ENCODE data around the gene LRRC14B. TPM values are rescaled to one million over a fixed set of nuclear protein-coding genes. Genes with fewer than 3 reads are reported as not detected.

Gene LRRC14B
- polyA plus RNA-seq, 3 donors: not detected

- 74% methylated on average over 7 of the region's 13 CpGs for WGBS (ENCODE audit: insufficient coverage)
- H3K4me1 Mint-ChIP-seq: peaks cover 6% of the 10 kb centered on the region
- H3K79me2 ChIP-seq (ENCODE audit: insufficient read depth, low read length): no peaks in the 10 kb centered on the region
- H3K27me3 Mint-ChIP-seq (ENCODE audit: low read depth in 3 of 3): peaks cover 13 to 27% (median 13%) of the 10 kb centered on the region in 3 donors
- DNase-seq: no peak
- no peaks in the 10 kb centered on the region for H3K36me3 ChIP-seq (replicated peaks in 1 of 2; ENCODE audit: control insufficient read depth in 1 of 2, insufficient read depth in 2 of 2, low read length in 2 of 2)
- H2AFZ ChIP-seq (ENCODE audit: insufficient read depth, low read depth, low read length, poor library complexity, severe bottlenecking): no peak overlapping the region
- peaks cover 0 to 3% of the 10 kb centered on the region in 2 donors for H3K4me1 ChIP-seq (ENCODE audit: control insufficient read depth in 1 of 2, insufficient read depth in 2 of 2, low read length in 2 of 2)
- H3K9ac ChIP-seq (ENCODE audit: insufficient read depth, low read length, poor library complexity, severe bottlenecking): no peak overlapping the region
- no peaks in the 10 kb centered on the region for H4K20me1 ChIP-seq (ENCODE audit: insufficient read depth, low read length)
- H3K4me3 ChIP-seq (replicated peaks in 1 of 3; ENCODE audit: low read depth in 2 of 3, low read length in 3 of 3): no peak overlapping the region
- no peak overlapping the region for H3K27ac Mint-ChIP-seq
- H3K36me3 Mint-ChIP-seq: no peaks in the 10 kb centered on the region
- H3K4me3 Mint-ChIP-seq: no peak overlapping the region
- H3K27ac ChIP-seq (ENCODE audit: low read depth in 1 of 2, low read length in 2 of 2): no peak overlapping the region
- no peak overlapping the region for H3K4me2 ChIP-seq (replicated peaks; ENCODE audit: extremely low read depth, low read length, poor library complexity, severe bottlenecking)
- H3K27me3 ChIP-seq (ENCODE audit: control insufficient read depth in 2 of 2, insufficient read depth in 2 of 2, low read length in 2 of 2): peaks cover 0 to 8% of the 10 kb centered on the region in 2 donors
- H3K9me3 Mint-ChIP-seq: no peaks in the 10 kb centered on the region
- no peak for TF ChIP-seq CTCF (IDR thresholded peaks at IDR 0.05)
- intact Hi-C loops (cut with micrococcal nuclease): no loop called here
- no peaks in the 10 kb centered on the region for H3K9me3 ChIP-seq (replicated peaks in 1 of 2; ENCODE audit: control insufficient read depth in 1 of 2, insufficient read depth in 1 of 2, low read length in 2 of 2)
Measured at GRCh38 chr5:187042-187431, 4.3 kb upstream of the LRRC14B start.

- H3K4me1 ChIP-seq (ENCODE audit: control insufficient read depth in 1 of 2, insufficient read depth in 2 of 2, low read length in 2 of 2): peaks cover 0 to 3% of the 10 kb centered on the region in 2 donors
- H3K79me2 ChIP-seq (ENCODE audit: insufficient read depth, low read length): no peaks in the 10 kb centered on the region
- H3K9me3 ChIP-seq (replicated peaks in 1 of 2; ENCODE audit: control insufficient read depth in 1 of 2, insufficient read depth in 1 of 2, low read length in 2 of 2): no peaks in the 10 kb centered on the region
- peaks cover 0 to 8% of the 10 kb centered on the region in 2 donors for H3K27me3 ChIP-seq (ENCODE audit: control insufficient read depth in 2 of 2, insufficient read depth in 2 of 2, low read length in 2 of 2)
- Mint-ChIP-seq H3K27me3 (ENCODE audit: low read depth in 3 of 3) (peaks cover 13 to 31% (median 18%) of the 10 kb centered on the region in 3 donors), H3K4me3 (peak overlapping the region in 1 of 2 donors; percentile 71), H3K27ac (peak overlapping the region in 1 of 7 donors; percentile 72), H3K4me1 (peaks cover 6% of the 10 kb centered on the region), H3K36me3 (no peaks in the 10 kb centered on the region), H3K9me3 (peaks cover 0 to 2% (median 0%) of the 10 kb centered on the region in 7 donors)
- no peak overlapping the region for H3K9ac ChIP-seq (ENCODE audit: insufficient read depth, low read length, poor library complexity, severe bottlenecking)
- TF ChIP-seq CTCF (IDR thresholded peaks at IDR 0.05): no peak
- 79% methylated on average over 20 of the region's 21 CpGs for WGBS (ENCODE audit: insufficient coverage)
- no peak overlapping the region for H3K27ac ChIP-seq (ENCODE audit: low read depth in 1 of 2, low read length in 2 of 2)
- peak overlapping the region; percentile 50 for H2AFZ ChIP-seq (ENCODE audit: insufficient read depth, low read depth, low read length, poor library complexity, severe bottlenecking)
- no peak overlapping the region for H3K4me2 ChIP-seq (replicated peaks; ENCODE audit: extremely low read depth, low read length, poor library complexity, severe bottlenecking)
- no peaks in the 10 kb centered on the region for H4K20me1 ChIP-seq (ENCODE audit: insufficient read depth, low read length)
- no peak for DNase-seq
- H3K4me3 ChIP-seq (replicated peaks in 1 of 3; ENCODE audit: low read depth in 2 of 3, low read length in 3 of 3): no peak overlapping the region
- H3K36me3 ChIP-seq (replicated peaks in 1 of 2; ENCODE audit: control insufficient read depth in 1 of 2, insufficient read depth in 2 of 2, low read length in 2 of 2): no peaks in the 10 kb centered on the region
- intact Hi-C loops (cut with micrococcal nuclease): no loop called here
Measured at GRCh38 chr5:187617-188451, 3.5 kb upstream of the LRRC14B start.

All from CD14-positive monocyte (primary cell).